ENCODE measurements around the gene PHC1. TPM values are rescaled to one million over a fixed set of nuclear protein-coding genes. Genes with fewer than 3 reads are reported as not detected.
A peak's percentile ranks its signal among the peaks of the same experiment; 100 is the strongest.
"Not testable (repeated sequence)": the region's sequence is repeated elsewhere in the genome, so short reads cannot be mapped to it uniquely, and the experiment has no call there.

The PHC1 gene
- polyA plus RNA-seq, 3 donors: 13.5 to 23.5 (median 18.7) TPM

DNA sequence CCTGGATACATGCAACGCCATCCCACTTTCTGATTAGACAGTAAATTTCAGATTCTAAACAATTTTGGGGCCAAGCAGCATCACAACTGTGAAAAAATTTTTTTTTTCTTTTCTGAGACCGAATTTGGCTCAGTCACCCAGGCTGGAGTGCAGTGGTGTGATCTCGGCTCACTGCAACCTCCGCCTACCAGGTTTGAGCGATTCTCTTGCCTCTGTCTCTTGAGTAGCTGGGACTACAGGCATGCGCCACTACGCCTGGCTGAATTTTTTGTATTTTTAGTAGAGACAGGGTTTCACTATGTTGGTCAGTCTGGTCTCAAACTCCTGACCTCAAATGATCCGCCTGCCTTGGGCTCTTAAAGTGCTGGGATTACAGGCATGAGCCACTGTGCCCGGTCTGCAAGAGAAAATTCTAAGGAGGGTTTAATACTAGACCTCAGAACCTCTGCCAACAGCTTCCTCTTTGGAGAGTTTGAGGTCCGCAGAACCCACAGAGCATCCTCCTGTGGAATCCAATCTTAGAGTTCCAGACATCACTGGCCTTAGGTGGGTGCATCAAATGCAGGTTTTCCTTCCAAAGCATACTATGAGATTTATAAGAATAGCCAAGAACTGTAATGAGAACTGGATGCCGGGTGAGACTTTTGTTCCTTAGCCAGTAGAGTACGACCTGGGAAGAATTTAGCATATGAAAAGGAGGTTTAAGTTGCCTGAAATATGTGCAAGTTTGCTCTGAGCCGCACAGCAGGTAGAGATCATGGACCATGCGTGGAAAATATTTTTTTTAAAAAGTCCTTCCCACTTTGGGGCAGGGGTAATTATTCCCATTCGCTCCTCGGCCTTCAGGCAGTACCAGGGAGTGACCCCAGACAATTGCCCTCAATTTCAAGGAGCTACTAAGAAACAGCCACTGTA is 7.8 kb upstream of the PHC1 start:
- no peak overlapping the region for H3K27ac ChIP-seq (ENCODE audit: low read depth, low read length)
- 83 to 84% (median 84%) methylated on average over 16 of the region's 16 CpGs for WGBS, 3 donors

DNA sequence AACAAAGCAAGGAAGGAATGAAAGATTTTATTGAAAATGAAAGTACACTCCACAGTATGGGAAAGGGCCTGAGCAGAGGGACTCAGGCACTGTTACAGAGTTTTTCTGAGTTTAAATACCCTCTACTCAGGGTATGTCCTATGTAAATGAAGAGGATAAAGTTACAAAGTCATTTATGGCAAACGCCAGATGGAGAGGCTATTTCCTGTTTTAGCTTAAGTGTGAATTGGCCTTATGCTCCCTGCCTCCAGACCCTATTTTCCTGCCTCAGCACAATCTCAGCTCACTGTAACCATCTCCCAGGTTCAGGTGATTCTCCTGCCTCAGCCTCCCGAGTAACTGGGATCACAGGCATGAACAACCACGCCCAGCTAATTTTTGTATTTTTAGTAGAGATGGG is 6.8 kb upstream of the PHC1 start:
- WGBS, 3 donors: 73 to 86% (median 75%) methylated on average over 3 of the region's 3 CpGs

DNA sequence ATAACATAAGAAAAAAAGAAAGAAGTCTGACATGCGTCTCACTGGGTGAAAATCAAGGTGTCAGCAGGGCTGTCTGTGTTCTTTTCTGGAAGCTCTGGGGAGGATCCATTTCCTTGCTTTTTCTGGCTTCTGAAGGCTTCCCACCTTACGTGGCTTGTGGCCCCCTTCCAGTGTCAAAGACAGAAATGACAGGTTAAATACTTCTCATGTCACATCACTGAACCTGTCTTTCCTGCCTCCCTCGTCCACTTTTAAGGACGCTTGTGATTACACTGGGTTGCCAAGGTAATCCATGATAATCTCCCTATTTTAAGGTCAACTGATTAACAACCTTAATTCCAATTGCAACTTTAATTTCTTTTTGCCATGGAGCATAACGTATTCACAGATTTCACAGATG is 4.6 kb upstream of the PHC1 start:
- WGBS, 3 donors: 74 to 84% (median 82%) methylated on average over 5 of the region's 5 CpGs
- H3K27ac ChIP-seq (ENCODE audit: low read depth, low read length): no peak overlapping the region

More for the DNA sequence above, 6.8 kb upstream of the PHC1 start:
- H3K27ac ChIP-seq (ENCODE audit: low read depth, low read length): no peak overlapping the region

DNA sequence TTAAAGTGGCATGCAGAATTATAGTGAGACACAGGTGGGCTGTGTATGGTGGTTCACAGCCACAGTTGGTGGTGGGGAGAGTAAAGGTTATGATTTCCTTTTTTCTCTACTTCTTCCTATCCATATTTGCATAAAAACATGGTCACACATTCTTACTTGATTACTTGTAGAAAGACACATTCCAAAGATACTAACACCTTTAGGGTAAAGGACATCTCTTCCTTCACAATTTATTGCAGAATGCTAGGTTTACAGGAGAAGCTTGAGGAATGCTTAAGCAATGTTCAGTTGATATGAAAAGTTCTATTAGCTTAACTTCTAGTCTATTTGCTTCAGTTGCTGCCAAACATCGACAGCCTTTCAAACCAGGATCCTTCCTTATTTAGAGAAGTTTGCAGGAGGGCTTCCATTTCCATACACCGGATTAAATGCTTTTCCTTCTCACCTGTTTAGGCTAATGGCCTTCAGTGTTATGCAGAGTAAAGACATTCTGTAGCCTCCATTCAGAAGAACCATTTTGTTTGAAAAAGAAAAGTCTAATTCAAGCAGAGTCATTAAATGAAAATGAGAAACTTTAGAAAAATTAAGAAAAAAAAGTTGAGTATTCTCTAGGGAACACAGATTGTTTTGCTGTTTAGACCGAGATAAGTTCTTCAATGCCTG is 2.6 kb upstream of the PHC1 start:
- no peak overlapping the region for H3K27ac ChIP-seq (ENCODE audit: low read depth, low read length)
- 72 to 76% (median 73%) methylated on average over 3 of the region's 3 CpGs for WGBS, 3 donors

DNA sequence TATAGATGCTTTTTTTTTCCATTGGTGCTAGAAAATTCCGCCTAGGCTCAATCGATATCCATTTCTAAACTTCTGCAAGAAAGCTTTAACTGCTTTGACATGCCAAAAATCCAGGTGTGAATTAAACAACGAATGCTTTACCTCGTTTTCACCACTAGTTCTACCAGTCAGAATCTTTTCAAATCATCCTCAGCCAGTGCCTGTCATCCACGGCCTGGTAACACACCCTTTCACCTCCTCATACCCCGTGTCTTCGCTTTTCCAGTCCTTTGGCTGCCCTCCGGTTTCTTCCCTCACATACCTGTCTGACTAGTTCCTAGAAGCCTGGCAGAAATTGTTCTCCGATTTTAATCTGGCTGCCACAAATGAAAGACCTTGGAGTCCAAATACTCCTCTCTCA is 1.4 kb upstream of the PHC1 start:
- WGBS, 3 donors: 19 to 55% (median 50%) methylated on average over 9 of the region's 9 CpGs
- H3K27ac ChIP-seq (ENCODE audit: low read depth, low read length): no peak overlapping the region

DNA sequence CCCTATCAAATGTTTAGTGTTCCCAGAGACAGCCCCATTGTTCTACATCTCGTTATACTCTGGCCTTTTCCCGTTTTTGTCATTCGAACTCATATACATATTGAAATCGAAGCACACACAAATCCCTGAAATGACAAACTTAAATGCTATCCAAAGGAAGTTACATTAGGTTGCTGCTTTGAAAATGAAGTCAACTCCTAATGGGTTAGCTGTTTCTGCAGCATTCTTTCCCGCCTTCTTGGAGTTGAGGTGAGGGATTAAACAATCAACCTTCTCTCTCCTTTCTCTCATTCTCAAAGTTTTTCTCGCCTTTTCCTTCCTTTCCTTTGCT is 642 bp upstream of the PHC1 start:
- WGBS, 3 donors: 14 to 25% (median 18%) methylated on average over 6 of the region's 6 CpGs
- H3K27ac ChIP-seq (ENCODE audit: low read depth, low read length): peak overlapping the region; percentile 29

DNA sequence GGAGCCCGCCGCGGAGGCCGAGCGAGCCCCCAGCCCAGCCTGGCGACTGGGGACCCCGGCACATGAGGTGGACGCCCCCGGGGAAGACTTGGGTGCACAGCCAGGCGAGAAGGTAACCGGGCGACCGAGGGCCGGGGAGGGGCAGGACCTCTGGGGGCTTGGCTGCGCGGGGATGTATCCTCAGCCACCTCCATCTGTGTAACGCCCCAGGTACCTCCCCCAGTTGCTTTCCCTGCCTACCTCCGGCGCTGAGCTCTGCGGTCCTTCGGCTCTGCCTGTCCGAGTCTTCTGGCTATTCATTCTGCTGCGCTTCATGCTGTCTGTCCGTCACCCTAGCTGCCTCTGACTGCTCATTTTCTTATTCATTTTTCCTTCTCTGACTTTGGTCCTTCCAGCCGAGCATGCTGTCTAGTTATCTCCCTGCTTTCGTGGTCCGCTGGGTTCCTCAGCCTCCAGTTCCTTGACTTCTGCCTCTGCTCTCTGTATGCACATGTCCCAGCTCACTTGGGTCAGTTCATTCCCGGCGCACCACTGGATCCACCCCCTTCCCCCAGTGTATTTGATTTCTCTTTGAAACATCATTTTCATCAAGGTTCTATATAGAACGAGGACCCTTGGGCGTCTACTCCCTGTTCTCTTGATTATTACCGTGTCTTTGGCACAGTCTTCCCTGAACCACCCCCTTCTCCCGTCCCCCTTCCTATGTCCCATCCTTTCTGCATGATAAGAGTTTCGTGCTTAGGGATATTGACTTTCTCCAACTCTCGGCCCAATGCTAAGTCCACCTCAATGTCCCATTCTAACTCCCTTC is 612 bp downstream of the PHC1 start:
- H3K27ac ChIP-seq (ENCODE audit: low read depth, low read length): peak overlapping the region; percentile 33
- 1 to 3% (median 3%) methylated on average over 27 to 28 of the region's 35 CpGs for WGBS, 3 donors

DNA sequence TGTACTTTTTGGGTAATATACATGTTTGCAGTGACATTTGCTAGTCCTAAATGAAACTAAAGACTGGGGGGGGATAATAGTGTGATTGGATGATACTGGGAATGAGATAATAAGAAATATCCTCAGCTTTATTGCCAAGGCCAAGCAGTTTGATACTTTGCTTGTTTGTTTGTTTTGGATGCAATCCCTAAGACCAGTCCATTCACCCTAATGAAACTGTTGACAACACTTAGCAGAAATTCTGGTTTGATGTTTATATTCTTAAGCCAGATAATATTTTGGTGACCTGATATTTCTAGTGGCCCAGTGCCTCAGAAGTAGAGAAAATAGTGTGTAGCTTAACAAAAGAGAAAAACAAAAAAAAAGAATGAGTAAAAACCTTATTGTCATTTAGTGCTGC is 1.8 kb downstream of the PHC1 start:
- H3K27ac ChIP-seq (ENCODE audit: low read depth, low read length): no peak overlapping the region

DNA sequence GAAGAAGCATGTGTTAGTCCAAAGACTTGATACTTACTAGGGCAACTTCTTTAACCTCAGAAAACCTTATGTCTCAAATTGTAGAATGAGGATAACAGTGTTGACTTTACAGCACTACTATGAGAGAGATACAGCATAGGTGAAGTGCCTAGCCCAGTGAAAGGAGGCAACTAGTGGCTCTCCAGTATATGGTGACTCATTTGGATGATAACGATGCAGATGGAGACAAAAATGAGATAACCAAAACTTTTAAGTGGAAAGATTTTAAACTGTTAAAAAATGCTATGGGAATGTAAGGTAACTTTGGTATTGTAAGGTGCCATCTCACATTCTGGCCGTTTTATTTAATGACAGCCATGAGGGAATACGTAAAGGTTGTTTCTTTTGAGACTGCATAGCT is 2.7 kb downstream of the PHC1 start:
- H3K27ac ChIP-seq (ENCODE audit: low read depth, low read length): no peak overlapping the region
- WGBS, 3 donors: 81 to 92% (median 87%) methylated on average over 3 of the region's 3 CpGs

DNA sequence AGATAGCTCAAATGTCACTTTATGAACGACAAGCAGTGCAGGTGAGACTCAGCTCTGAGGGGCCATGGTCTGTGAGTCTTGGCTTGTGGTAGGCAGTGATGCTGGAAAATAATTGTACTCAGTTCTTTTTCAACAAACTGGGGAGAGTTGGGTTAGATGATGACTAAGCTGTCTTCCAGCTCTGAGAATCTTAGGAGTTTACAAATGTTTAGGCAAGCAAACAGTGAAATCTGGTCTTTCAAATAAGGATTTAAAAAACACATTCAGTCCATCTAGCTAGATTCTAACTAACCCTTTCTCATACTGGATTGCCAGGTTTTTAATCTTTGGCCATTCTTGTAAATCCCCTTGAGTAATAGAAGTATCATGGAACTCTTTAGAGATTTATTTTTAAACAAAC is 3.4 kb downstream of the PHC1 start:
- 62 to 73% (median 67%) methylated on average over 1 of the region's 1 CpG for WGBS, 3 donors
- H3K27ac ChIP-seq (ENCODE audit: low read depth, low read length): no peak overlapping the region

DNA sequence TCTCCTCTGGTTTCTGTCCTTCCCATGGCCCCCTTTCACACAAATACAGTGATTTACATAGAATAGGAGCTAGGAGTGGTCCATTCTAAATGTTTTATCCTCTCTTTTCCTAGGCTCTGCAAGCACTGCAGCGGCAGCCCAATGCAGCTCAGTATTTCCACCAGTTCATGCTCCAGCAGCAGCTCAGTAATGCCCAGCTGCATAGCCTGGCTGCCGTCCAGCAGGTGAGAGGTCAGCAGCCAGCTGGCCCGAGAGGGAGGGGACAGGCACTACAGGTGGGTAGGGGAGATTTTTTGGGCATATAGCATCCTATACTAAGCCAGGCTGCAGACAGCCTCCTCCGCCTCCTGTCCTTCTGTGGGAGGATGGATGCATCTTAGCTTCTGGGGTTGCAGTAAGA is 5.3 kb downstream of the PHC1 start:
- WGBS, 3 donors: 79 to 88% (median 80%) methylated on average over 4 of the region's 4 CpGs

DNA sequence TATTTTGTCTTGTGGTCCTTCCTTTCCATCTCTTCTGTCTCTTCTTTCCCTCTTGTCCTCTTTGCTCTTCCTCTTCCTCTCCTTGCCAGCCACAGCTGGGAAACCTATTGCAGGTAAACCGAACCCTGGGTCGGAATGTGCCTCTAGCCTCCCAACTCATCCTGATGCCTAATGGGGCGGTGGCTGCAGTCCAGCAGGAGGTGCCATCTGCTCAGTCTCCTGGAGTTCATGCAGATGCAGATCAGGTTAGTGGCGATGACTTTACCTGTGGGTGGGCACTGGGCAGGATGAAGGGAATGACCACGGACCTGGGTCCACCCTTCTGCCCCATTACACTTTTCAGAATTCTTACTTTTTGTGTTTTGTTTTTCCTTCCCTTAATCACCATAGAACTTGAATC is 8.2 kb downstream of the PHC1 start:
- no peak overlapping the region for H3K27ac ChIP-seq (ENCODE audit: low read depth, low read length)
- WGBS, 3 donors: 90 to 94% (median 91%) methylated on average over 5 of the region's 5 CpGs

More for the DNA sequence above, 5.3 kb downstream of the PHC1 start:
- H3K27ac ChIP-seq (ENCODE audit: low read depth, low read length): not testable (repeated sequence)

DNA sequence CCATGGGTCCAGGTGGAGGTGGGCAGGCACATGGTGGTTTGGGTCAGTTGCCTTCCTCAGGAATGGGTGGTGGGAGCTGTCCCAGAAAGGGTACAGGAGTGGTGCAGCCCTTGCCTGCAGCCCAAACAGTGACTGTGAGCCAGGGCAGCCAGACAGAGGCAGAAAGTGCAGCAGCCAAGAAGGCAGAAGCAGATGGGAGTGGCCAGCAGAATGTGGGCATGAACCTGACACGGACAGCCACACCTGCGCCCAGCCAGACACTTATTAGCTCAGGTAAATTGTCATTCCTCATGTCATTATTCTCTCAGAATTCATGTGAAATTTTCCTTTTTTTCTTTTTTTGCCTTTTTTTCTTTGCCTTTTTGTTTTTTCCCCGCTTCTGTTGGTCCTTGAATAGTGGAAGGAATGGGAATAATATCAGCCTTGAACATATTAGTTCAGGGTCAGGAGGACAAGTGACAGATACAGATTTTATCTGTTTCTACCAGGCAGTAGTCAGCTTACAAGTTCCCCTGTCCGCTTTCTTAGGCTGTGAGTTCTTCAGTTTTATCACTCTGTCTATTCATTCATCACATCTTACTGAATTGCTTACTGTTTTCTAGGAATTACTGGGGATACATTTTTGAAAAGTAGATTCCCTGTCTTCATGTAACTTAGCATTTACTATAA is 16.5 kb downstream of the PHC1 start:
- WGBS, 3 donors: 88 to 97% (median 89%) methylated on average over 4 of the region's 4 CpGs
- H3K27ac ChIP-seq (ENCODE audit: low read depth, low read length): not testable (repeated sequence)

DNA sequence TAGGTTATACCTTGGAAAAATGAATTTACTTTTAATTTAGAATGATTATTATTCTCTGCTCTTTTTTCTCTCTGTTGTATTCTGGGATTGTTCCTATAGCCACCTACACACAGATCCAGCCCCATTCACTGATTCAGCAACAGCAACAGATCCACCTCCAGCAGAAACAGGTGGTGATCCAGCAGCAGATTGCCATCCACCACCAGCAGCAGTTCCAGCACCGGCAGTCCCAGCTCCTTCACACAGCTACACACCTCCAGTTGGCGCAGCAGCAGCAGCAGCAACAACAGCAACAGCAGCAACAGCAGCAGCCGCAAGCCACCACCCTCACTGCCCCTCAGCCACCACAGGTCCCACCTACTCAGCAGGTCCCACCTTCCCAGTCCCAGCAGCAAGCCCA is 18.2 kb downstream of the PHC1 start:
- 91 to 95% (median 93%) methylated on average over 2 of the region's 3 CpGs for WGBS, 3 donors
- H3K27ac ChIP-seq (ENCODE audit: low read depth, low read length): not testable (repeated sequence)

DNA sequence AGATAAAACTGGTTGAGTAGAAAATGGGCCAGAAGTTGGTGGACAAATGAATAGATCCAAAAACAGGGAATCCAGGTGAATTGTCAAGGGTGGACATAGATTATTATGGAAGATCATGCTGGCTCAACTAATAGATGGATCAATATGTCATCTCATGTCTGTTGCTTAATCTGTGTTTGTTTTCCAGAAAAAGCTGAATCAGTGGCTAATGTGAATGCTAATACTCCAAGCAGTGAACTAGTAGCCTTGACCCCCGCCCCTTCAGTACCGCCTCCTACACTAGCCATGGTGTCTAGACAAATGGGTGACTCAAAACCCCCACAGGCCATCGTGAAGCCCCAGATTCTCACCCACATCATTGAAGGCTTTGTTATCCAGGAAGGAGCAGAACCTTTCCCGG is 19.8 kb downstream of the PHC1 start:
- not testable (repeated sequence) for H3K27ac ChIP-seq (ENCODE audit: low read depth, low read length)
- WGBS, 3 donors: 81 to 98% (median 97%) methylated on average over 3 to 4 of the region's 4 CpGs

DNA sequence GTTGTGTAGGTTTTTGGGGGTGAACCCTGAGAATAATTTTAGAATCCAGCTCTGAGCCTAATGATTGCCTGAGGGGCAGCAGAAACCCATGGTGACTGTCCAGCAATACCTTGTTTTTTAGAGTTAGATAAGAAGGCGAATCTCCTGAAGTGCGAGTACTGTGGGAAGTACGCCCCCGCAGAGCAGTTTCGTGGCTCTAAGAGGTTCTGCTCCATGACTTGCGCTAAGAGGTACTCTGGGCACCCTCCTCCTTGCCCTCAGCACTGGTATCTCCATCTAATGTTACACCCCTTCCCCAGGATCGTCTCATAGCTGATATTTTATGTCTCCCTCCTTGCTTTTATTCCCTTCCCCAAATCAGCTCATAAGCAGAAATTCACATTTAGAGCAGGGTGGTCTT is 22.4 kb downstream of the PHC1 start:
- 94 to 96% (median 95%) methylated on average over 7 of the region's 7 CpGs for WGBS, 3 donors
- H3K27ac ChIP-seq (ENCODE audit: low read depth, low read length): no peak overlapping the region

DNA sequence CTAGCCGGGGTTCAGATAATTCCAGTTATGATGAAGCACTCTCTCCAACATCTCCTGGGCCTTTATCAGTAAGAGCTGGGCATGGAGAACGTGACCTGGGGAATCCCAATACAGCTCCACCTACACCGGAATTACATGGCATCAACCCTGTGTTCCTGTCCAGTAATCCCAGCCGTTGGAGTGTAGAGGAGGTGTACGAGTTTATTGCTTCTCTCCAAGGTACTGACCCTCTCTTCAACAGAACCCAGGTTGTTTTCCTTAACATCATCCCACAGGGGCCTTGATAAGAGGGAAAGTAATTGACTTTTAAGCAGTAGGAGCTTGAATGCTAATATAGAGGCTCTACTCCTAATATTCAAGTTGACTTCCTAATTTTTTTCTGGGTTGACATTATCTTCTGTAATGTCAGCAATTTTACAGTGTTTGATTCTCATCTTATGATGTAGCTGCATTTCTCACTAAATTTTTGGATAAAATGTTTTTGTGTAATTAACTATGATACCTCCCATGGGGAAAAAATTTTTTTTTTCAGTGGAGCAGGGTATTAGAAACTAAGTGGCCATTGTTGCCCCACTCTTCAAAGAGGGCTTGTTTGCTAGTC is 23.6 kb downstream of the PHC1 start:
- 74 to 82% (median 77%) methylated on average over 3 of the region's 5 CpGs for WGBS, 3 donors
- not testable (repeated sequence) for H3K27ac ChIP-seq (ENCODE audit: low read depth, low read length)

DNA sequence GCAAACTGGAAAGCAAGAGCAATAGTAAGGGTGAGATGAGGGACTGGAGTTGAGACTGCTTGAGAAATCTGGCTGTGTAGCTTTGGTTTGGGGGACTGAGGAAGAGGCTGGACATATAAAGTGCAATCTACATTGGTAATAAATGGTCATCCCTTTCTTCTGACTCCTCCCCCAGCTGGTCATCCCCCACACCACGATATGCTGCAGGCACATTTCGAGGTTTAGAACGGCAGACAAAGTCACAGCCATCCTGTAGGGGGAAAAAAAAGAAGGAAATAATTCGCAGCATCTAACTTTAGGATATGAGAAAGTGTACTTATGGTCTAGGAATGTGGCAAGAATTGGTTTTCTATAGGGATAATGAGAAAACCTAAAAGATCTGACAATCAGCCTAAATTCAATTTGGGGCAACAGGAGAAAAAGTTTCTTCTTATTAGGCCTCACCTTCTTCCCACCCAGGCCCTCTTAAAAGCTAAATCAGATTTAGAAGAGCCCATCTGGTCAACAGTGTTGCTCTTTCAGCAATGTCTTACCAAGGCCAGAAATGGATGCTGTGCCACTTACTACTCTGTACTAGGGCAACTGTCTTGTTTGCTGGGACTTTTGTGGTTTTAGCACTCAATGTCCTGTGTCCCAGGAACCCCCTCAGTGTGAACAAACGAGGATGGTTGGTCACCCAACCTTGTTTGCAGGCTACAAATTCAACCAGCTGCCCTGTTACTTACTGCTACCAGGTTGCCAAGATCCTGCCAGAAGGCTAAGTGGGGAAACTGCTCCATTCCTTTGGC is 27.6 kb downstream of the PHC1 start:
- H3K27ac ChIP-seq (ENCODE audit: low read depth, low read length): no peak overlapping the region
- 64 to 81% (median 70%) methylated on average over 5 of the region's 5 CpGs for WGBS, 3 donors

Measured in adipose tissue (tissue), 3 donors.